Natural killer cell treated with Interleukin-12 subunit alpha and Interleukin-12 subunit beta and Interleukin-15 and Interleukin-18, amount 100 ng/mL, for 72 hours (primary cell): Measurements from ENCODE around the gene SNX21. TPM values are rescaled to one million over a fixed set of nuclear protein-coding genes. Genes with fewer than 3 reads are reported as not detected.
"Not testable (repeated sequence)": the region's sequence is repeated elsewhere in the genome, so short reads cannot be mapped to it uniquely, and the experiment has no call there.

Experiments used
- ATAC-seq, 2 donors: fragments of 150-1000 bp; cut with Tn5 transposase in 1 of 2; sonication (Bioruptor Pico), chemical (Tn5 transposase) in 1 of 2; 2 replicates each; pipeline ENCODE4 v1.10.0; 2021
- DNase-seq: peaks from one replicate; pipeline ENCODE4 v3.0.0; 2022; ENCODE audit warnings: low spot score
- H3K27ac Mint-ChIP-seq, 2 donors: 1 replicate in 1 of 2; 2 replicates in 1 of 2; pipeline ENCODE4 v1.8.0; 2022; ENCODE audit warnings: mixed read lengths in 2 of 2, mild to moderate bottlenecking in 1 of 2, moderate library complexity in 1 of 2
- H3K27me3 Mint-ChIP-seq, 2 donors: 1 replicate in 1 of 2; 2 replicates in 1 of 2; pipeline ENCODE4 v1.8.0; 2022; ENCODE audit warnings: mixed read lengths in 2 of 2
- H3K36me3 Mint-ChIP-seq: one replicate; pipeline ENCODE4 v1.8.0; 2022; ENCODE audit warnings: mixed read lengths
- H3K4me1 Mint-ChIP-seq, 2 donors: 1 replicate in 1 of 2; 2 replicates in 1 of 2; pipeline ENCODE4 v1.8.0; 2022; ENCODE audit warnings: low read depth in 2 of 2, mixed read lengths in 2 of 2, mild to moderate bottlenecking in 1 of 2
- H3K4me3 Mint-ChIP-seq: one replicate; pipeline ENCODE4 v1.8.0; 2022; ENCODE audit warnings: mixed read lengths
- H3K9me3 Mint-ChIP-seq: 2 replicates; pipeline ENCODE4 v1.8.0; 2022; ENCODE audit warnings: mixed read lengths
- total RNA-seq, 2 donors: library from RNA; stranded (reverse); gene quantifications; one replicate each; pipeline ENCODE4 v1.2.3, GENCODE V29; 2022

Gene SNX21
- total RNA-seq, 2 donors from 2014 or later = 1.5 to 2.2 TPM

- no peaks in the 10 kb centered on the region for H3K36me3 Mint-ChIP-seq
- DNase-seq (no peak), ATAC-seq (no peak)
- no peak overlapping the region for H3K27ac Mint-ChIP-seq
- no peak overlapping the region for H3K4me3 Mint-ChIP-seq
- no peaks in the 10 kb centered on the region for H3K4me1 Mint-ChIP-seq
- no peaks in the 10 kb centered on the region for H3K9me3 Mint-ChIP-seq
- no peaks in the 10 kb centered on the region for H3K27me3 Mint-ChIP-seq
These were observed 32.9 kb downstream of the SNX21 start for GRCh38 chr20:45866454-45866853.

GRCh38 chr20:45867136-45867818 lies 33.7 kb downstream of the SNX21 start:
- Mint-ChIP-seq H3K4me1 (no peaks in the 10 kb centered on the region), H3K9me3 (no peaks in the 10 kb centered on the region), H3K27ac (no peak overlapping the region), H3K4me3 (no peak overlapping the region), H3K27me3 (no peaks in the 10 kb centered on the region), H3K36me3 (peaks cover 3% of the 10 kb centered on the region)
- ATAC-seq = no peak
- DNase-seq = no peak

- Mint-ChIP-seq H3K4me1 (no peaks in the 10 kb centered on the region), H3K36me3 (peaks cover 5% of the 10 kb centered on the region), H3K4me3 (no peak overlapping the region), H3K27ac (no peak overlapping the region), H3K27me3 (no peaks in the 10 kb centered on the region), H3K9me3 (no peaks in the 10 kb centered on the region)
- no peak for ATAC-seq
- no peak for DNase-seq
These were observed 34.2 kb downstream of the SNX21 start for GRCh38 chr20:45867819-45868176.

GRCh38 chr20:45872626-45873025 lies 39.0 kb downstream of the SNX21 start:
- Mint-ChIP-seq H3K27me3 (no peaks in the 10 kb centered on the region), H3K4me3 (no peak overlapping the region), H3K36me3 (peaks cover 5% of the 10 kb centered on the region), H3K27ac (no peak overlapping the region), H3K9me3 (no peaks in the 10 kb centered on the region), H3K4me1 (no peaks in the 10 kb centered on the region)
- DNase-seq = no peak
- no peak for ATAC-seq

- Mint-ChIP-seq H3K36me3 (peaks cover 5% of the 10 kb centered on the region), H3K4me1 (no peaks in the 10 kb centered on the region), H3K4me3 (no peak overlapping the region), H3K27me3 (no peaks in the 10 kb centered on the region), H3K9me3 (no peaks in the 10 kb centered on the region), H3K27ac (no peak overlapping the region)
- no peak for DNase-seq
- ATAC-seq = no peak
These were observed 40.0 kb downstream of the SNX21 start for GRCh38 chr20:45873409-45874103.

GRCh38 chr20:45874104-45874481 lies 40.5 kb downstream of the SNX21 start:
- not testable (repeated sequence) for H3K4me1 Mint-ChIP-seq, H3K36me3 Mint-ChIP-seq, H3K27ac Mint-ChIP-seq, H3K4me3 Mint-ChIP-seq, H3K27me3 Mint-ChIP-seq, DNase-seq, ATAC-seq, H3K9me3 Mint-ChIP-seq

- peaks cover 5% of the 10 kb centered on the region for H3K36me3 Mint-ChIP-seq
- H3K27me3 Mint-ChIP-seq = no peaks in the 10 kb centered on the region
- no peak for DNase-seq
- H3K27ac Mint-ChIP-seq = no peak overlapping the region
- H3K4me1 Mint-ChIP-seq = no peaks in the 10 kb centered on the region
- no peaks in the 10 kb centered on the region for H3K9me3 Mint-ChIP-seq
- ATAC-seq = no peak
- H3K4me3 Mint-ChIP-seq = no peak overlapping the region
These were observed 41.0 kb downstream of the SNX21 start for GRCh38 chr20:45874576-45874975.

- H3K27ac Mint-ChIP-seq = no peak overlapping the region
- no peak overlapping the region for H3K4me3 Mint-ChIP-seq
- H3K9me3 Mint-ChIP-seq = no peaks in the 10 kb centered on the region
- no peaks in the 10 kb centered on the region for H3K36me3 Mint-ChIP-seq
- peaks cover 4 to 5% of the 10 kb centered on the region in 2 donors for H3K27me3 Mint-ChIP-seq
- DNase-seq (no peak), ATAC-seq (no peak)
- peaks cover 8 to 18% of the 10 kb centered on the region in 2 donors for H3K4me1 Mint-ChIP-seq
These were observed 44.6 kb downstream of the SNX21 start for GRCh38 chr20:45878076-45878761.

- peaks cover 4 to 5% of the 10 kb centered on the region in 2 donors for H3K27me3 Mint-ChIP-seq
- peak within 1 kb of the TSS; percentile 82 for H3K4me3 Mint-ChIP-seq
- peak; percentile 99 for ATAC-seq
- peaks cover 8 to 18% of the 10 kb centered on the region in 2 donors for H3K4me1 Mint-ChIP-seq
- no peaks in the 10 kb centered on the region for H3K36me3 Mint-ChIP-seq
- H3K9me3 Mint-ChIP-seq = no peaks in the 10 kb centered on the region
- peak within 1 kb of the TSS; percentile 20 to 51 for H3K27ac Mint-ChIP-seq
- peak; percentile 95 for DNase-seq
These were observed 47.6 kb downstream of the SNX21 start, which contains the start of gene ZSWIM1 for GRCh38 chr20:45880988-45881788. ZSWIM1 (plus strand) TSS chr20:45881227; CDS start chr20:45882593, 1,366 bp downstream.

- ATAC-seq = no peak
- Mint-ChIP-seq H3K4me1 (peaks cover 8 to 18% of the 10 kb centered on the region in 2 donors), H3K27me3 (peaks cover 4 to 5% of the 10 kb centered on the region in 2 donors), H3K9me3 (no peaks in the 10 kb centered on the region), H3K4me3 (peak overlapping the region; percentile 57), H3K36me3 (no peaks in the 10 kb centered on the region), H3K27ac (no peak overlapping the region)
- DNase-seq = no peak
These were observed 49.0 kb downstream of the SNX21 start for GRCh38 chr20:45882469-45883099.

GRCh38 chr20:45883100-45883469 lies 49.5 kb downstream of the SNX21 start:
- no peak overlapping the region for H3K4me3 Mint-ChIP-seq
- H3K9me3 Mint-ChIP-seq = no peaks in the 10 kb centered on the region
- H3K27ac Mint-ChIP-seq = no peak overlapping the region

GRCh38 chr20:45886590-45887345 lies 53.2 kb downstream of the SNX21 start:
- H3K27ac Mint-ChIP-seq = no peak overlapping the region
- DNase-seq (no peak), ATAC-seq (no peak)
- H3K36me3 Mint-ChIP-seq = no peaks in the 10 kb centered on the region
- H3K4me3 Mint-ChIP-seq = no peak overlapping the region
- H3K27me3 Mint-ChIP-seq = peaks cover 4 to 5% of the 10 kb centered on the region in 2 donors
- no peaks in the 10 kb centered on the region for H3K9me3 Mint-ChIP-seq
- peaks cover 3 to 8% of the 10 kb centered on the region in 2 donors for H3K4me1 Mint-ChIP-seq

More at GRCh38 chr20:45883100-45883469, 49.5 kb downstream of the SNX21 start:
- H3K36me3 Mint-ChIP-seq = no peaks in the 10 kb centered on the region
- DNase-seq (no peak), ATAC-seq (no peak)
- H3K27me3 Mint-ChIP-seq = peaks cover 4 to 5% of the 10 kb centered on the region in 2 donors
- peaks cover 8 to 18% of the 10 kb centered on the region in 2 donors for H3K4me1 Mint-ChIP-seq

GRCh38 chr20:45887346-45887715 lies 53.7 kb downstream of the SNX21 start, which contains the start of gene SPATA25:
SPATA25 (minus strand) TSS chr20:45887622; CDS start chr20:45887590, 32 bp downstream.
- H3K4me1 Mint-ChIP-seq = peaks cover 7 to 9% of the 10 kb centered on the region in 2 donors
- H3K27me3 Mint-ChIP-seq = peaks cover under 1 to 3% of the 10 kb centered on the region in 2 donors
- H3K9me3 Mint-ChIP-seq = no peaks in the 10 kb centered on the region
- no peak within 1 kb of the TSS for H3K27ac Mint-ChIP-seq
- no peak for DNase-seq
- H3K4me3 Mint-ChIP-seq = no peak within 1 kb of the TSS
- no peak for ATAC-seq
- no peaks in the 10 kb centered on the region for H3K36me3 Mint-ChIP-seq
